ENCODE results near the gene STEAP1.

The STEAP1 gene

GRCh38 chr7:90213521-90213920 lies 59.3 kb downstream of the STEAP1 start:
- DNase-seq, result no peak

All from NCI-H1436 (cell line).